ENCODE data around the gene SLC6A19. TPM values are rescaled to one million over a fixed set of nuclear protein-coding genes. Genes with fewer than 3 reads are reported as not detected.
"Not testable (repeated sequence)": the region's sequence is repeated elsewhere in the genome, so short reads cannot be mapped to it uniquely, and the experiment has no call there.

The SLC6A19 gene
- total RNA-seq, 1 experiment from 2014 or later = not detected

- no peak for DNase-seq (ENCODE audit: low read depth)
Measured at GRCh38 chr5:1221721-1222120, 20.3 kb downstream of the SLC6A19 start.

DNA sequence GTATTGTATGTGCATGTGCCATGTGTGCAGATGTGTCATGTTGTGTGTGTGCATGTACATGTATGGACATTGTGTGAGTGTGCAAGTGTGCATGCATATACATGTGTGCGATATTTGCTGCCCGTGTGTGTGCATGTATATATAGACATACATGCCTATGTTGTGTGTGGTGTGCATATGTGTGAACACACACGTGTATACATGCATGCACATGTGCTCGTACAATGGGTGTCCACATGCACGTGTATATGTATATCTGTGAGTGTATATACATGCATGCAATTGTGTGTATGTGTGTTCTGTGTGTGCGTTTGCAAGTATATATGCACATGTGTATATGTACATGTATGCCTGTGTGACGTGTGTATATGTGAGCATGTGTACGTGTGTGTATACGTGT is 20.8 kb downstream of the SLC6A19 start:
- DNase-seq (ENCODE audit: low read depth) = no peak

DNA sequence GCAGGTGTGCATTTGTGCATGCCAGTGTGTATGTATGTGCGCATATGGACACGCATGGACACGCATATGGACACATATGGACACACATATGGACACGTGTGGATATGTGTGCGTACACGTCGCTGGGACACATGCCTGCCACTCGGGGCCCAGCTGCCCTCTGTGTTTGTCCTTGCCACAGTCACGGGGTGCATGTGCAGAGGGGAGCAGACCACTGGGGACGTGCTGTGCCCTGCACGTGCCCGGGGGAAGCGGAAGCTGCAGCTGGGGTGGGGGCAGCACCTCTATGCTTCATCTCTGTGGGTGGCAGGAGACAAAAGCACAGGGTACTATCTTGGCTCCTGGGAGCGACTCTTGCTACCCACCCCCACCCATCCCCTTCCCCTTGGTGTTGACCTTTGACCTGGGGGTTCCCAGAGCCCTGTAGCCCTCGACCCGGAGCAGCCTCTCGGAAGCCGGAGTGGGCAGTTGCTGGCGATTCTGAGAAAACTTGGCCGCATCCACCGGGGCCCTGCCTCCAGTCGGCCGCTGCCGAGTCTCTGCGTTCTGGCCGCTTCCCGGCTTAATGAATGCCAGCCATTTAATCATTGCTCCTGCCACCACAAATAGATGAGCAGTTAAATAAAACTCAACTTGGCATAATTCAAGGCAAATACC is 21.4 kb downstream of the SLC6A19 start:
- DNase-seq (ENCODE audit: low read depth) = no peak

GRCh38 chr5:1223278-1223670 is 21.9 kb downstream of the SLC6A19 start:
- DNase-seq (ENCODE audit: low read depth) = no peak

GRCh38 chr5:1224631-1225030 is 23.2 kb downstream of the SLC6A19 start:
- DNase-seq (ENCODE audit: low read depth) = no peak

DNA sequence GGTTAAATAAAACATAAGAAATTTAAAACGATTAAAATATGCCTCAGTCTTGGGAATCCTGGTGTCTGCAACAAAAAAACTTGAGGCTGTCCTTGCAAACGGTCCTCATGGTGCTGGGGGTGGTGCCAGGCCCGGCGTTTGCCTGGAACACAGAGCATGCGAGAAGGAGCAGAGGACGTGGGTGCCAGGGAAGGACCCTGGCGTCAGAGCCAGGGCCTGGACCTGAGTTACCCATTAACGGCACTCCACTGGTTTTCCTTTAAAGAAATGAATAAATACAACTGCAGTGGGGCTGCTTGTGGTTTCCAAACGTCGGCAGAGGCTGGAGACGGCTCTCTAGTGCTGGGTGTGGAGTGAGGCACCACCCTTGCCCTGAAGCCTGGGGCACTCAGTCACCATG is 23.7 kb downstream of the SLC6A19 start, which contains the start of gene SLC6A18:
TSS of gene SLC6A18 (plus strand) at position 301 of the 400 bp plus-strand sequence. CDS start at position 398, 97 bp downstream.
- no peak for DNase-seq (ENCODE audit: low read depth)

DNA sequence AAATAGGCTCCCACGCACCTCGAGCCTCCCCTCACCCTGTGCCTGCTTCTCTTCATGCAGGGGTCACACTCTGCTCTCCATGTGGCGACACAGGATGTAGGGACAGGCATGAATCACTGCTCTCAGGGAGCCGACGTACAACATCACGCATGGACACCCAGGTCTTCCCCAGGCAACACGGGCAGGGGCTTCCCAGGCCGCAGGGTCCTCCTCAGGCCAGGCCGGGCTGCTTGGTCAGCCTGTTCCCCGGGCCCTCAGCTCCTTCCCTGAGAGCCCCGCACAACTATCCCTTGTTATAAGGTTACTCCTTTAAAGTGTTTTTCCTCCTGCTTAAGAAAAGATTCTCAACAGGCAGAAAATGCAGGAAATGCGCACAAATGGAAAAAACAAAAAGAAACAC is 24.8 kb downstream of the SLC6A19 start:
- no peak for DNase-seq (ENCODE audit: low read depth)

GRCh38 chr5:1226839-1227581 is 25.6 kb downstream of the SLC6A19 start:
- DNase-seq (ENCODE audit: low read depth) = no peak

DNA sequence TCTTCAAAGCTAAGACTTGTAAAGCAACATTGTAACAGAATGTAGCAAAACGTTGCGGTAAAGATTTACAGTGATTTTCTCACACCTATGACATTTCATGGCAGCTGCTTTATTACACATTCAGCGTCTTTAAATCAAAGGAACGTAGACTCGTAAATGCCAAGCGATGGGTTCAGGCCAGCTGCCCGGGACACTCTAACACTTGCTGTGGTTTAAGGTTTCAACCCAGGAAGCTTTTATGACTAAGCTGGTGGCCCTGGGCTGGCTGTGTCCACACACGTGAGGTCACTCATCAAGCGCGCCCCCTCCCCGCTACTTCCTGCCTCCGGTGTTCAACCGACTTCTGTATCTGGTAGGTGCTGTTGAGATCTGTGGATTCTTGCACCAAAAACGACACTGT is 26.3 kb downstream of the SLC6A19 start:
- peak; percentile 72 for DNase-seq (ENCODE audit: low read depth)

DNA sequence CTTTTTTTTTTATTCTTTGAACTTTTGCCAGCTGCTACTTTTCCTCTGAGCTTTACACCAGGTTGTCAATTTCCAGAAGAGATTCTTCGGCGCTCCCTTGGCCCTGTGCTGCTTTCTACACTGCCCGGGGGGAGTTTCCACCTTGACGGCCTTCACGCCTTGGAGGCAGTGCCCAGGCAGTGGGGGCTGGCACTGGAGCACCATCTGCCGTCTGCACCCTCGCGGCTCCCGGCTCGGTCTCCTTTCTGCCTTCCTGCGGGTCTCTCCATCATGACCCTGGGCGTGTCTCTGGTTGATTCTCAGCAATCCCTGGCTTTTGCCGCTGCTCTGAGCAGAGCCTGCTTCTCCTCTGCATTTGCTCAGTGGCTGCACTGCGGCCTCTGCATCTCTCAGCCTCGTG is 26.7 kb downstream of the SLC6A19 start:
- DNase-seq (ENCODE audit: low read depth) = no peak

DNA sequence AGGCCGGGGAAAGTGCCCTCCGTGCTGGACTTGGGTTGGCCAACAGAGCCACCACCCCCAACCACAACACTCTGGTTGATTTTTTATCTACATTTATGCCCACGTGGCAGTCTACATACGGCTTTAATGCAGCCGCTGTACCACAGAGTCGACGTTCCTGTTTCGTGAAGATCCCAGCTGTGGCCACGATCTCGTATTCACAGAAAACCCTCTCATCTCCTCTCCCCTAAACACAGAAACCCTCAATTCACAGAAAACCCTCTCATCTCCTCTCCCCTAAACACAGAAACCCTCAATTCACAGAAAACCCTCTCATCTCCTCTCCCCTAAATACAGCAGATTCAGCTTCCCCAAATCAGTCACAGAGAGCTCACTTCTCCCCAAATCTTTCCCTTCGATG is 27.6 kb downstream of the SLC6A19 start:
- DNase-seq (ENCODE audit: low read depth) = not testable (repeated sequence)

DNA sequence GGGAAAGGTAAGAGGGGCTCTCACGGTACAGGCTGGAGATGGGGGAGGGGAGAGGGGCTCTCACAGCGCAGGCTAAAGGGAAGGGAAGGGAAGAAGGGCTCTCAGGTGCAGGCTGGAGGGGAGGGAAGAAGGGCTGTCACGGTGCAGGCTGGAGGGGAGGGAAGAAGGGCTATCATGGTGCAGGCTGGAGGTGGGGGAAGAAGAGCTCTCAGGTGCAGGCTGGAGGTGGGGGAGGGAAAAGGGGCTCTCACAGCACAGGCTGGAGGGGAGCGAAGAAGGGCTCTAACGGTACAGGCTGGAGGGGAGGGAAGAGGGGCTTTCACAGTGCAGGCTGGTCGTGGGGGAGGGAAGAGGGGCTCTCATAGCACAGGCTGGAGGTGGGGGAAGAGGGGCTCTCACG is 28.4 kb downstream of the SLC6A19 start:
- no peak for DNase-seq (ENCODE audit: low read depth)

- DNase-seq (ENCODE audit: low read depth) = no peak
Measured at GRCh38 chr5:1230551-1230950, 29.2 kb downstream of the SLC6A19 start.

DNA sequence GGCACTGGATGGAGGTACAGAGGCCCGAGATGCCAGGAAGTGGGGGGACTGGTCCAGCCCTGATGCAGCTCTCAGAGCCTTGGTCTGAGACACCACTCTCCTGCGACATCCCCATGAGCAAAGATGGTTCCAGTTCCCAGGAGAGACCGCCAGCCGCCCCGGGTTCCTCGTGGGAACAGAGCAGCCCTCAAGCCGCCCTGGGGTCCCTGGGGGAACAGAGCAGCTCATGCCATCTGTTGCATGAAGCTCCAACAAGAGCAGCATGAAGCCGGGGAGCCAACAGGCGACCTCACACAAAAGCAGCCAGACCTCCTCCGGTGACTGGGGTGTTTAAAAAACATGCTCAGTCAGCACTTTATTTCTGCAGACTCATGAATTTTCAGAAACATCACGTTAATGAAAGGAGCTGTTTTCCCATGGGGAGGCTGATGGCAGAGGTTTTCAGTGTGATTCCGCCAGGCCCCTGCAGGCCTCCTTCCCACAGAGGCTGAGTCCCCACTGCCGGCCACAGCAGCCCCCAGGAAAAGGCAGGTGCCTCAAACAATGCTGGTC is 30.0 kb downstream of the SLC6A19 start:
- DNase-seq (ENCODE audit: low read depth) = no peak

DNA sequence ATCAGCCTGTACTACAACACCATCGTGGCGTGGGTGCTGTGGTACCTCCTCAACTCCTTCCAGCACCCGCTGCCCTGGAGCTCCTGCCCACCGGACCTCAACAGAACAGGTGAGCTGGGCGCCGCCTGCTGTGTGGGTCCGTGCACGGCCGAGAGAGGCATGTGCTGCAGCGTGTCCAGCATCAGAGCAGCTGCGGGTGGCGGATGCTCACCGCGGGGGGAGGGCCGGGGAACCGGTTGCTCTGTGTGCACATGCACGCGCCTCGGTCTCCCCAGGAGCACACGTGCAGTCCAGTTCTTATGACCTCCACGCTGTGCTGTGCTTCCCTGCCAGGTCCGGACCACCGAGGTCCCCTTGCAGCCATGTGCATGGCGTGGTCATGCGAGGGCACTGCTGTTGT is 31.4 kb downstream of the SLC6A19 start:
- no peak for DNase-seq (ENCODE audit: low read depth)

DNA sequence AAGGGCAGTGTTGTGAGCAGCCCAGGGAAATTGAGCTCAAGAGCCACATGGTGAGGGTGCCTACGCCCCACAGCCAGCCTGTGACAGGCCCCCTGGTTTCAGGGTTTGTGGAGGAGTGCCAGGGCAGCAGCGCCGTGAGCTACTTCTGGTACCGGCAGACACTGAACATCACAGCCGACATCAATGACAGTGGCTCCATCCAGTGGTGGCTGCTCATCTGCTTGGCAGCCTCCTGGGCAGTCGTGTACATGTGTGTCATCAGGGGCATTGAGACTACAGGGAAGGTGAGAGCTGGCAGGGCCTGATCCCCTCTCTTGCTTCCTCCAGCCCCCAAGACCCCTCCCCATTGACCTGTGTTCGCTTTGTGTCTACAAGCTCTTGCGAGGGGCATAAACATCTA is 34.0 kb downstream of the SLC6A19 start:
- no peak for DNase-seq (ENCODE audit: low read depth)

DNA sequence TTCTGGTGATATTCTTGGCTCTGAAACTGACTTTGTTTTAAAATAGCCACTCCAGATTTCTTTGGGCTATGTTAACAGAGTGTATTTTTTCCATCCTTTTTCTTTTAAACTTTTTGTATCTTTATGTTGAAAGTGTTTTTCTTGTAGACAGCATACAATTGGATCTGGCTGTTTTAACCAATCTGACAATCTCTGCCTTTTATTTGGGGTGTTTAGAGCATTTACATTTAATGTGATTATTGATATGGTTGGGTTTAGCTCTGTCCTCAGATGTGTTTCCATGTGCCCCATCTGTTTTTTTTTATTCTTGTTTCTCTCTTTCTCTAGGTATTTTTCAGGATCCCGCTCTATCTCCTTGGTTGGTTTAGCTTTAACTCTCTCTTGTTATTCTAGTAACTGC is 34.4 kb downstream of the SLC6A19 start:
- no peak for DNase-seq (ENCODE audit: low read depth)

DNA sequence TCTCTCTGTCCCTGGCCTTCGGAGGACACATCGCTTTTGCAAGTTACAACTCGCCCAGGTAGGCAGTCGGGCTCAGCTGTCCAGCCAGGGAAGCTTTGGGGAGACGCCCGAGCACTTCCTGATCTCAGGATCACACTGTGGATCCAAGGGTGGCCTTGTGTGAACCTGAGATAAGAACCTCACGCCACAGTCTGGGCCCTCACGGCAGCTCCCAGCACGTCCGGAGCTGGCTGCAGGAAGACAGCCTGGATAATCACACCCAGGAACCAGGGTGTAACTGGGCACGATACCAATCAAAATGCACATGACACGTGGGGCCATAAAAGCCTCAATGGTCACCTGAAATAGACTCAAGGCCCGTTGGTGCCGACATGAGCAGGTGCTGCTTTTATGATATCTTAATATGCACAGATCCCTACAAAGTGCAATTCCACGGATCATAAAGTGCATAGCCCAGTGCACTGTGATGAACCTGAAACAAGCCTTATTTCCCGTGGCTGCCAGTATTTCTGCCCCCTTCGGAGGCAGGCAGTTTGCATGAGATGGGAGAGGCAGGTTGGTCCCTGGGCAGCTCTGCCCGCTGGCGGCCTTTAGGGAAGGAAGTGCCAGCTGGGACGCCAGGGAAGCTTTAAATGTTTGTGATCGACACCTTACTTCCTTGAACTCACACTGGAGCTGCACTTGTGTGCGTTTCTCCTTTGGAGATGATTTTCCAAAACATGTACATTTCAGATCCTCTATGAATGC is 38.3 kb downstream of the SLC6A19 start:
- no peak for DNase-seq (ENCODE audit: low read depth)

DNA sequence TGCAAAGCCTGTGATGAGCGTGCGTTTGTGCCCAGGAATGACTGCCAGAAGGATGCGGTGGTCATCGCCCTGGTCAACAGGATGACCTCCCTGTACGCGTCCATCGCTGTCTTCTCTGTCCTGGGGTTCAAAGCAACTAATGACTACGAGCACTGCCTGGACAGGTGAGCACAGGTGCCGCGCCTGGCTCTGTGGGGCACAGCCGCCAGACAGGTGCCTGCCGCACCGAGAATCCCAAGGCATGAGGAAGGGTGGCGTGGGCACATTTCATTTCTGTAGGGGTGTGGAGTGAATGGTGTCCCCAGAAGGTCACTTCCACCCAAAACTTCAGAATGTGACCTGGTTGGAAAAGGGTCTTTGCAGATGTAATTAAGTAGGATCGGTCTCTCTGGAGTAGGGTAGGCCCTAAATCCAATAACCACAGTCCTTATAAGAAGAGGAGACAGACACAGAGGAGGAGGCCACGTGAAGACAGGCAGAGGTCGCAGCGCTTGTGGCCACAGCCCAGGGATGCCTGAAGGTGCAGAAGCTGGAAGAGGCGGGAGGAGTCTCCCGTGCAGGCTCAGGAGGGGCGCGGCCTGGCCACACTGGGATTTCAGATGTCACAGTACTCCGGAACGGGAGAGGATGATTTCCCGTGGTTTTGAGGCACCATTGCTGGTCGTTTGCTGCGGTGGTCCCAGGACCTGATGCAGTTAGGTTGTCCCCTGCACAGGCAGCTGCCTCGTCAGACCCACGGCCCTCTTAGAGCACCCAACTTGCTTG is 39.3 kb downstream of the SLC6A19 start:
- no peak for DNase-seq (ENCODE audit: low read depth)

GRCh38 chr5:1241509-1242080 is 40.2 kb downstream of the SLC6A19 start:
- no peak for DNase-seq (ENCODE audit: low read depth)
